ENCODE data around the gene ABHD15.

GRCh38 chr17:29555840-29556239 lies 11.0 kb downstream of the ABHD15 start:
- TF ChIP-seq BACH2 (CRISPR knock-in tag; IDR thresholded peaks at IDR 0.05; ENCODE audit: borderline replicate concordance): no peak
- TF ChIP-seq PATZ1 (CRISPR knock-in tag; IDR thresholded peaks at IDR 0.05; ENCODE audit: borderline replicate concordance): no peak
- no peak for TF ChIP-seq ZNF70 (CRISPR knock-in tag; IDR thresholded peaks at IDR 0.05)
- TF ChIP-seq ZFP3 (CRISPR knock-in tag; IDR thresholded peaks at IDR 0.05): no peak
- TF ChIP-seq TSHZ2 (CRISPR knock-in tag; IDR thresholded peaks at IDR 0.05): no peak
- no peak for TF ChIP-seq CREB5 (CRISPR knock-in tag; IDR thresholded peaks at IDR 0.05; ENCODE audit: low read depth)
- no peak for TF ChIP-seq ZFP30 (CRISPR knock-in tag; IDR thresholded peaks at IDR 0.05)
- TF ChIP-seq TOX (CRISPR knock-in tag; IDR thresholded peaks at IDR 0.05; ENCODE audit: borderline replicate concordance): no peak

All from SK-N-SH treated with all-trans-retinoic acid at 6 μM for 48 hours (cell line).